HG02759 (cell line): ENCODE data around the gene AGPAT2.

ENCODE experiments used
- ATAC-seq: cut with Tn5 transposase; IDR thresholded peaks from one replicate; pipeline ENCODE4 v1.9.1; 2021; ENCODE audit warnings: mild to moderate bottlenecking, moderate library complexity; ENCODE audit not compliant: unreplicated experiment

Gene AGPAT2

GRCh38 chr9:136675477-136676296 is 11.6 kb downstream of the AGPAT2 start:
- no peak for ATAC-seq

- ATAC-seq, result no peak
These were observed 12.4 kb downstream of the AGPAT2 start for GRCh38 chr9:136674786-136675349.

- ATAC-seq, result no peak
These were observed 13.1 kb downstream of the AGPAT2 start for GRCh38 chr9:136673975-136674785.

- no peak for ATAC-seq
These were observed 13.9 kb downstream of the AGPAT2 start for GRCh38 chr9:136673088-136673974.

- ATAC-seq, result no peak
These were observed 14.7 kb downstream of the AGPAT2 start for GRCh38 chr9:136672431-136673087.

GRCh38 chr9:136671646-136672430 is 15.4 kb downstream of the AGPAT2 start:
- no peak for ATAC-seq

GRCh38 chr9:136671254-136671614 is 16.0 kb downstream of the AGPAT2 start:
- ATAC-seq, result no peak

- no peak for ATAC-seq
These were observed 16.5 kb downstream of the AGPAT2 start for GRCh38 chr9:136670576-136671253.

GRCh38 chr9:136669791-136670464 is 17.3 kb downstream of the AGPAT2 start:
- ATAC-seq, result no peak

GRCh38 chr9:136668983-136669790 is 18.1 kb downstream of the AGPAT2 start:
- ATAC-seq, result no peak

- ATAC-seq, result no peak
These were observed 19.1 kb downstream of the AGPAT2 start for GRCh38 chr9:136667940-136668760.

GRCh38 chr9:136667214-136667939 is 19.9 kb downstream of the AGPAT2 start:
- ATAC-seq, result no peak

- ATAC-seq, result no peak
These were observed 20.7 kb downstream of the AGPAT2 start for GRCh38 chr9:136666372-136667213.

GRCh38 chr9:136665704-136666371 is 21.4 kb downstream of the AGPAT2 start:
- no peak for ATAC-seq
